Neural progenitor cell (in vitro differentiated cells): ENCODE data around the gene MAML3.

Source experiments
- EZH2phosphoT487 ChIP-seq: fragments of 200-600 bp; sonication (generic); IDR thresholded peaks from 2 replicates; pipeline ENCODE4 v1.6.1; 2017; ENCODE audit warnings: antibody characterized with exemption
- TF ChIP-seq, protein P1 (sequence below): fragments of 200-600 bp; sonication (generic); IDR thresholded peaks from 2 replicates; pipeline ENCODE4 v1.5.1; 2017; ENCODE audit warnings: antibody characterized with exemption, mild to moderate bottlenecking

DNA sequence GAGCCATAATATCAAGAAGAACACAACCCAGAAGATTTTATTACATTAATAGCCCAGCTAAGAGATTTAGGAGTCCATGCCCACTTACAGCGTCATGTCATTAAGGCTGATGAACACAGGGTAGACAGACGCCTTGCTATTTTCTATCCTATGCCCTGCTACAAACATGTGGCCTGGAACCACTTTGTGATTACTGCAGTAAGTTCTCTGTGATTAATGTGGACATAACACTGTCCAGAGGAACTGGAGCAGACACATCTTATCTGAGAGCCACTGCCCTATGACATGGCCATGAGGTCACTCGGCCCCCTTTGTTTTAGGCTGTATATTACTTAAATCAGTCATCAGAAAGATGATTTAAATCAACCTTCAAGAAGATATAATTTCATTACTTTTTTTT, 211.7 kb downstream of the MAML3 start:
- TF ChIP-seq, protein P1, sequence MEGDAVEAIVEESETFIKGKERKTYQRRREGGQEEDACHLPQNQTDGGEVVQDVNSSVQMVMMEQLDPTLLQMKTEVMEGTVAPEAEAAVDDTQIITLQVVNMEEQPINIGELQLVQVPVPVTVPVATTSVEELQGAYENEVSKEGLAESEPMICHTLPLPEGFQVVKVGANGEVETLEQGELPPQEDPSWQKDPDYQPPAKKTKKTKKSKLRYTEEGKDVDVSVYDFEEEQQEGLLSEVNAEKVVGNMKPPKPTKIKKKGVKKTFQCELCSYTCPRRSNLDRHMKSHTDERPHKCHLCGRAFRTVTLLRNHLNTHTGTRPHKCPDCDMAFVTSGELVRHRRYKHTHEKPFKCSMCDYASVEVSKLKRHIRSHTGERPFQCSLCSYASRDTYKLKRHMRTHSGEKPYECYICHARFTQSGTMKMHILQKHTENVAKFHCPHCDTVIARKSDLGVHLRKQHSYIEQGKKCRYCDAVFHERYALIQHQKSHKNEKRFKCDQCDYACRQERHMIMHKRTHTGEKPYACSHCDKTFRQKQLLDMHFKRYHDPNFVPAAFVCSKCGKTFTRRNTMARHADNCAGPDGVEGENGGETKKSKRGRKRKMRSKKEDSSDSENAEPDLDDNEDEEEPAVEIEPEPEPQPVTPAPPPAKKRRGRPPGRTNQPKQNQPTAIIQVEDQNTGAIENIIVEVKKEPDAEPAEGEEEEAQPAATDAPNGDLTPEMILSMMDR, result no peak
- TF ChIP-seq EZH2phosphoT487, result no peak
